ENCODE measurements around the gene KLK10.
"Not testable (repeated sequence)": the region's sequence is repeated elsewhere in the genome, so short reads cannot be mapped to it uniquely, and the experiment has no call there.

The KLK10 gene

DNA sequence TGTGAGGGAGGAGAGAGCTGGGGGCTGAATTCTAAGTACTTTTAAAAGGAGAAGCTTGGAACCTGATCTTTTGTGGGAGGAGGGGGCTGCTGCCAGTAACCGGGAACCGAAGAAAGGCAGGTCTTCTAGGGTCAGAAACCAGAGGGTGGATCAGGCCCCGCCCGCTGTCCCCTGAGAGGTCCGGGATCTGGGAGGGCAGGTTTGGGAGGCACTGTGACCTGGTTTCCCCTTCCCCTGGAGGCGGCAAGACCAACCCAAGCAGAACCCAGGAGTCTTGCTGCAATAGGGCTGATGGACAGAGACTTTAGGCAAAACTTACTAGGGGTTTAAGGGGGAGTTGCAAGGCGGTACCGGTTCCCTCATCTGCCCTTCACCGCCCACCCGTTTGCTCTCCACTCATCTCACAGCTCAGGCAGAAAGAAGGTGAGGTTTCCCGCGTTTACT lies 17.4 kb downstream of the KLK10 start:
- no peak for DNase-seq (ENCODE audit: low read depth in 3 of 3)

DNA sequence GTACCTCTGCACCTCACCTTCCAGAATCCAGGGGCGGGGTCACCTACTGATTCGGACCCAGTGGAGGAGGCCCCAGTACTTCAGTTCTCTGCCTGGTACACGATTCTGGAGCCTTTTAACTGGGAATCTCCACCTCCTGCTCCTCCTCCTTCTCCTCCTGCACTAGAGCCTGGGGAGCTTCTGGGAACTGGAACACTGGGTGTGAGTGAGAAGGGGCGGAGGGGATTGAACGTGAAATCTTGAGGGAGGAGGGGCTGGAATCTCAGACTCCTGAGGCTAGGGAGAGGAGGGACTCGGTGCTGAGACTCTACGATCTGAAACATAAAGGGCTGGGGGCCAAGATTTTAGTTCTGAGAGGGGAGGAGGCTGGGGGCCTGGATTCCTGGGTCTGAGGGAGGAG lies 18.0 kb downstream of the KLK10 start, which contains the start of gene KLK8:
TSS of gene KLK8 (minus strand) at position 90 of the 400 bp plus-strand sequence. CDS start 437 bp downstream, outside the sequence.
- no peak for DNase-seq (ENCODE audit: low read depth in 3 of 3)

DNA sequence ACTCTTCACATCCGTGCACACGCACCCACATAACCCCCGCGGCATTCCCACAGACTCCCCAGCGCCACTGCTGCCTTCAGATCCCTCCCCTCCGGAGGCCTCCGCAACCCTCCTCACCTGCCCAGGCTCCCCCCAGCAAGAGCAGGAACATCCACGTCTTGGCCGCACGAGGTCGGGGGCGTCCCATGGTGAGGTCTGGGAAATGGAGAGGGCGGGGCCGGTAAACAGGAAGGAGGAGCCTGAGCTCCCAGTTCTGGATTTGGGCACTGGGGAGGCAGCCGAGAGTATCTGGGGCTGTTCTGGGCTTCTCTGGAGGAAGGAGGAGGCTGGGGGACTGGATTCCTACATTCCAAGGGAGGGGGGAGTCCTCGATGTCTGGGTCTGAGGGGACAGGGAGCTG lies 18.5 kb downstream of the KLK10 start:
- no peak for DNase-seq (ENCODE audit: low read depth in 3 of 3)

- DNase-seq (ENCODE audit: low read depth in 3 of 3): no peak
Observed at GRCh38 chr19:51000426-51000825, 19.1 kb downstream of the KLK10 start.

- DNase-seq (ENCODE audit: low read depth in 3 of 3): no peak
Observed at GRCh38 chr19:50998686-50999085, 20.8 kb downstream of the KLK10 start.

GRCh38 chr19:50998061-50998460 lies 21.4 kb downstream of the KLK10 start:
- DNase-seq (ENCODE audit: low read depth in 3 of 3): no peak

GRCh38 chr19:50994129-50994528 lies 25.4 kb downstream of the KLK10 start:
- no peak for DNase-seq (ENCODE audit: low read depth in 3 of 3)

DNA sequence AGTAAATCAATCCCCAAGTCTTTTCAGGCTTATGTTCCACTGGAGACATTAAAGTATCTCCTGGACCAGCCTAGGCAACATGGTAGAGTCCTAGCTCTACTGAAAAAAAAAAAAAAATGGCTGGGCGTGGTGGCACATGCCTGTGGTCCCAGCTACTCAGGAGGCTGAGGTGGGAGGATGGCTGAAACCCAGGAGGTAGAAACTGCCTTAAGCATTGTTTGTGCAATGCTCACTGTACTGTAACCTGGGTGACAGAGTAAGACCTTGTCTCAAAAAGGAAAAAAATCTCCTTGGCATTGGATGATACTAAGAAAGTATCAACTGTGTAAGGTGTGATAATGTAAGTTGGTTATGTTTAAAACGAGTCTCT lies 26.9 kb downstream of the KLK10 start:
- no peak for DNase-seq (ENCODE audit: low read depth in 3 of 3)

- not testable (repeated sequence) for DNase-seq (ENCODE audit: low read depth in 3 of 3)
Observed at GRCh38 chr19:50984416-50984815, 35.1 kb downstream of the KLK10 start.

- no peak for DNase-seq (ENCODE audit: low read depth in 3 of 3)
Observed at GRCh38 chr19:50983625-50984292, 35.8 kb downstream of the KLK10 start, which contains the start of gene KLK7. Gene KLK7 (minus strand): TSS chr19:50983917. CDS start chr19:50982399, 1,518 bp downstream.

DNA sequence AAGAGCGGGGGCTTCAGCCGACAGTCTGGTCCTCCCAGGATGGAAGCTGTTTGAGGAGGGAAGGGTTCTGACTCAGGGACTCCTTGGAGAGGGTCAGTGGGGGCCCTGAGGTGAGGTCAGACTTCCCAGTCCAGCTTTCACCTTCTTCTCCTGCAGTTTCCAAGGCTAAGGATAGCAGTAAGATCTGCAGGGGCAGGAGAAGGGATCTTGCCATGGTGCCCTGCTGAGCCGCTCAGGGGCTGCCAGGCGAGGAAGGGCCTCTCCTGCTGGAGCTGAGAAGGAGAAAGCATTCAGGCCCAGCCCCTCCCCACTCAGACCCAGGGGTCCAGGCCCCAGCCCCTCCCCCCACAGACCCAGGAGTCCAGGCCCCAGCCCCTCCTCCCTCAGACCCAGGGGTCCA lies 37.3 kb downstream of the KLK10 start:
- DNase-seq (ENCODE audit: low read depth in 3 of 3): no peak

DNA sequence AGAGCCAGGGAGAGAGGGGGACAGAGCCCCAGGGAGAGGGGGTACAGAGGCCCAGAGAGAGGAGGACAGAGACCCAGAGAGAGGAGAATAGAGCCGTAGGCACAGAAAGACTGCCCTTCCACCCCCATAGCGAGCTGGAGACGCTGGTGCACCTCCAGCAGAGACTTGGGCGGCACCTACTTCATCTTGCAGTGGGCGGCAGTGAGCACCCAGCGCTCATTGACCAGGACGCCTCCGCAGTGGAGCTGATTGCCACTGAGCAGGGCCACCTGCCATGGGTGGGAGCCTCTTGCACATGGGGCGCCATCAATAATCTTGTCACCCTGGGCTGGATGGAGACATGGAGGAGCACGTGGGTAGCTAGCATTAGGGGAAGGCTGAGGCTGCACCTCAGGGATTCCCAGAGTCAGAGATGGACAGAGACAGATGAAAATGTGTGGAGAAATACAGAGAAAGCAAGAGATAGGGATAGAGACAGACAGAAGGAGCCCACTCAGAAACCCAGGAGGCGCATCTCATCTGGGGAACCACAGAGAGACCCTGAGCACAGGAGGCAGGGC lies 37.8 kb downstream of the KLK10 start:
- no peak for DNase-seq (ENCODE audit: low read depth in 3 of 3)

- DNase-seq (ENCODE audit: low read depth in 3 of 3): no peak
Observed at GRCh38 chr19:50980208-50980607, 39.3 kb downstream of the KLK10 start.

DNA sequence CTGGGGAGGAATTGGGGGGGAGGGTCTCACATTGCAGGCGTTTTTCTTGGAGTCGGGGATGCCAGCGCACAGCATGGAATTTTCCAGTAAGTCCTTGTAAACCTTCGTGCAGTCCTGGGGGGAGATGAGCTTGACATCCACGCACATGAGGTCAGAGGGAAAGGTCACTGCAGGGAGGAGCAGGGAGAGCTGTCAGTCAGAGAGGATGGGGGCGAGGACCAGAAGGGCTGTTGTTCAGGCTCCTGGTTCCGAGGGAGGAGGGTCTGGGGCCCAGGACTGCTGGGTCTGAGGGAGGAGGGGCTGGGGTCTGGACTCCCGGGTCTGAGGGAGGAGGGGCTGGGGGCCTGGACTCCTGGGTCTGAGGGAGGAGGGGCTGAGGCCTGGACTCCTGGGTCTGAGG lies 39.8 kb downstream of the KLK10 start:
- DNase-seq (ENCODE audit: low read depth in 3 of 3): no peak

- no peak for DNase-seq (ENCODE audit: low read depth in 3 of 3)
Observed at GRCh38 chr19:50978772-50979390, 40.6 kb downstream of the KLK10 start.

- DNase-seq (ENCODE audit: low read depth in 3 of 3): no peak
Observed at GRCh38 chr19:50977626-50978025, 41.9 kb downstream of the KLK10 start.

DNA sequence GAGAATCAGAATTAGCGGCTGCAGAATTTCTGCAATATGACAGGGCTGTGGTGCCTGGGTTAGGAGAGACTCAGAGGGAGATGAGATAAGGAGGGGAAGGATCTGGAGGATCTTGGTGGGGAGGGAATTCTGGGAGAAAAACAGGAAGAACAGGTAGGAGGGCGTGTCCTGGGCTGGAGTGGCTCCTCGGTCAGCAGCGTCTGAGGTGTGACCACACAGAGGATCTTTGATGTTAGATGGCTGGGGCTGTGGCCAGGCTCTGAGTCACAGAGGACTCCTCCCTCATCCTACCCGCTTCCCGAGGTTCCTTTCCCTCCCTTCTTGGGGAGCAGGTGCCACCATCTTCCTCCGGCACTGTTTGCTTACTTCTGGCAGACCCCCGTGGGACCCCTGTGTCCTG lies 43.7 kb downstream of the KLK10 start:
- DNase-seq (ENCODE audit: low read depth in 3 of 3): no peak

DNA sequence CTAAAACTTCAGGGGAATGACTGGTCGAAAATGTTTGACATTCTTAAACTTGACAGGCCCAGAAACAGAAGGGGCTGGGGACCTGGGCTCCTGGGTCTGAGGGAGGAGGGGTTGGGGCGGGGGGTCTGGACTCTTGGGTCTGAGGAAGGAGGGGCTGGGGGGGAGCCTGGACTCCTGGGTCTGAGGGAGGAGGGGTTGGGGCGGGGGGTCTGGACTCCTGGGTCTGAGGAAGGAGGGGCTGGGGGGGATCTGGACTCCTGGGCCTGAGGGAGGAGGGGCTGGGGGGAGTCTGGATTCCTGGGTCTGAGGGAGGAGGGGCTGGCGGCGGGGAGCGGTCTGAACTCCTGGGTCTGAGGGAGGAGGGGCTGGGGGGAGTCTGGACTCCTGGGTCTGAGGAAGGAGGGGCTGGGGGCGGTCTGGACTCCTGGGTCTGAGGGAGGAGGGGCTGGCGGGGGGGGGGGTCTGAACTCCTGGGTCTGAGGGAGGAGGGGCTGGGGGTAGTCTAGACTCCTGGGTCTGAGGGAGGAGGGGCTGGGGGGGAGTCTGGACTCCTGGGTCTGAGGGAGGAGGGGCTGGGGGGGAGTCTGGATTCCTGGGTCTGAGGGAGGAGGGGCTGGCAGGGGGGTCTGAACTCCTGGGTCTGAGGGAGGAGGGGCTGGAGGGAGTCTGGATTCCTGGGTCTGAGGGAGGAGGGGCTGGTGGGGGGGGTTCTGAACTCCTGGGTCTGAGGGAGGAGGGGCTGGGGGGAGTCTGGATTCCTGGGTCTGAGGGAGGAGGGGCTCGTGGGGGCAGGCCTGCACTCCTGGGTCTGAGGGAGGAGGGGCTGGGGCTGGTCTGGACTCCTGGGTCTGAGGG lies 44.6 kb downstream of the KLK10 start:
- DNase-seq (ENCODE audit: low read depth in 3 of 3): no peak

DNA sequence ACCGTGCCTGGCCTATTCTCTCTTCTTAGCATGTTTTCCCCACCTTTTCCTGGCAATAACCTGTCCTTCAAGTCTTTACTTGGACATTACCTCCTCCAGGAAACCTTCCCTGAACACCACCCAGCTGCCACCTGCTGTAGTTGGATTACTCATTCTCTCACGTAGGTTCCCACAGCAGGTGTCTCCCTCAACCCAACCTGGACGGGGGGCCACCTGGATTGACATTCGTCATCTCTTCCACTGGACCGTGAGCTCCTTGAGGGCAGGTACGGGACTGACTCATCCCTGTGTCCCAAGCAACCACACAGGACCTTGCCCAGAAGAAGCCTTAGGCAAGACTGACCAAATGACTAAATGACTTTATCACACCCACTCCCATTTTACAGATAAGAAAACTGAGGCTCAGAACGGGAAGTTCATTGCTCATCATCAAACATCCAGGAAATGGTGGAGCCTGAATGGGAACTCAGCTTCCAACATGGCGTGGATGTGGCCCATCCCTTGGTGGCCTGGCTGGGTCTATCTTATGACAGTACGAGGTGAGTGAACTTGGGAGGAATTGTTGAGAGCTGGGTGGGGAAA lies 46.6 kb downstream of the KLK10 start:
- DNase-seq (ENCODE audit: low read depth in 3 of 3): no peak

DNA sequence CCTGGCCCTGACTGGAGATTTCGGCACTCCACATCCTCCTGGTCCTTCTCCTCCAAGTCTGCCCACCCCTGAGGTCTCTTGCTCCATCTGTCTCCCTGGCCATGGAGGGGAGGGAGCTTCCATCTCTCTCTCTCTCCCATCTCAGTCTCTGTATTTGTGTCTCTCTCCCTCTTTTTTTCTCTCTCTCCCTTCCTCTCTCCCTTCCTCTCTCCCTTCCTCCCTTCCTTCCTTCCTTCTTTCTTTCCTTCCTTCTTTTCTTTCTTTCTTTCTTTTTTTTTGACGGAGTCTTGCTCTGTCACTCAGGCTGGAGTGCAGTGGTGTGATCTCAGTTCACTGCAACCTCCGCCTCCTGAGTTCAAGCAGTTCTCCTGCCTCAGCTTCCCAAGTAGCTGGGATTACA lies 49.7 kb downstream of the KLK10 start:
- DNase-seq (ENCODE audit: low read depth in 3 of 3): not testable (repeated sequence)

DNA sequence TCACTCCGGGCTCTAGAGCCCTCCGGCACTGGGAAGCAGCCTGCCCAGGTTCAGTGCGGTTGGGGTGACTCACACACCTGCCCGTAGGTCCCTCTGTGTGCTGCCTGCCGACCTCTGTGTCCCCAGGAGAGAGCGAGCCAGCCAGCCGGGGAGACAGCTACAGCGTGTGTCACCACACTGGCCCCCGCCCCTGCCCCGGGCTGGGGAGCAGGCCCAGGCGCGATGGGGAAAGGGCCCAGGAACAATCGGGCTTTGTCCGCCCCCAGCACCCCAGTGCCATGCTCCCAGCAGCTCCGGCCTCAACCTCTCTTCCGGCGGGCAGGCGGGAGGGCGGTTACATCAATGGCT lies 50.1 kb downstream of the KLK10 start, which contains the start of gene KLK6:
TSS of gene KLK6 (minus strand) at position 179 of the 348 bp plus-strand sequence. CDS start 1,487 bp downstream, outside the sequence.
- no peak for DNase-seq (ENCODE audit: low read depth in 3 of 3)

All from stimulated activated CD4-positive, alpha-beta T cell treated with anti-CD3 and anti-CD28 coated beads, TNF-alpha, amount 100 ng/mL, for 4 hours (primary cell).